BLaER1 (cell line): ENCODE measurements around the gene PCDHB12.
A peak's percentile ranks its signal among the peaks of the same experiment; 100 is the strongest.
"Not testable (repeated sequence)": the region's sequence is repeated elsewhere in the genome, so short reads cannot be mapped to it uniquely, and the experiment has no call there.

ENCODE experiments used
- H3K27ac ChIP-seq: shearing (Covaris generic); formaldehyde crosslinking; 2 replicates; pipeline ENCODE4 v1.8.1; 2022
- H3K27me3 ChIP-seq: shearing (Covaris generic); formaldehyde crosslinking; 2 replicates; pipeline ENCODE4 v1.8.1; 2022
- H3K36me3 ChIP-seq: shearing (Covaris generic); formaldehyde crosslinking; 2 replicates; pipeline ENCODE4 v1.8.1; 2022
- H3K4me1 ChIP-seq: shearing (Covaris generic); formaldehyde crosslinking; 2 replicates; pipeline ENCODE4 v1.8.1; 2022
- H3K4me2 ChIP-seq: shearing (Covaris generic); formaldehyde crosslinking; 2 replicates; pipeline ENCODE4 v1.8.1; 2022
- H3K4me3 ChIP-seq: shearing (Covaris generic); formaldehyde crosslinking; 2 replicates; pipeline ENCODE4 v1.8.1; 2022
- H3K9ac ChIP-seq: shearing (Covaris generic); formaldehyde crosslinking; 2 replicates; pipeline ENCODE4 v1.8.1; 2022
- H3K9me3 ChIP-seq: shearing (Covaris generic); formaldehyde crosslinking; 2 replicates; pipeline ENCODE4 v1.8.1; 2022
- H4K20me1 ChIP-seq: shearing (Covaris generic); formaldehyde crosslinking; 2 replicates; pipeline ENCODE4 v1.8.1; 2022
- Cebpa-rat ChIP-seq: shearing (Covaris generic); IDR thresholded peaks from 2 replicates; pipeline ENCODE4 v1.8.1; 2022

PCDHB12 gene

GRCh38 chr5:141186897-141187512 lies 21.5 kb upstream of the PCDHB12 start, which contains the start of gene PCDHB9:
TSS of gene PCDHB9 (plus strand) at chr5:141187161. CDS start at chr5:141187319, 158 bp downstream.
- Histone ChIP-seq H3K9me3 (peaks cover 55% of the 10 kb centered on the region), H3K4me3 (peak within 1 kb of the TSS; percentile 57), H3K9ac (no peak within 1 kb of the TSS), H3K4me1 (no peaks in the 10 kb centered on the region), H3K27ac (no peak within 1 kb of the TSS), H3K36me3 (no peaks in the 10 kb centered on the region), H3K4me2 (no peak within 1 kb of the TSS), H4K20me1 (no peaks in the 10 kb centered on the region), H3K27me3 (no peaks in the 10 kb centered on the region)
- TF ChIP-seq Cebpa-rat = no peak

- H3K4me2 ChIP-seq, H4K20me1 ChIP-seq, H3K27ac ChIP-seq, H3K9ac ChIP-seq, H3K27me3 ChIP-seq, H3K4me3 ChIP-seq, H3K36me3 ChIP-seq, H3K4me1 ChIP-seq: not testable (repeated sequence)
- H3K9me3 ChIP-seq = peaks cover 54% of the 10 kb centered on the region
Observed at GRCh38 chr5:141188682-141189081, 19.8 kb upstream of the PCDHB12 start.

- not testable (repeated sequence) for H3K4me2 ChIP-seq, H3K4me3 ChIP-seq, H3K36me3 ChIP-seq, H3K4me1 ChIP-seq, H4K20me1 ChIP-seq, H3K9ac ChIP-seq, H3K27ac ChIP-seq, H3K27me3 ChIP-seq
- peaks cover 52% of the 10 kb centered on the region for H3K9me3 ChIP-seq
Observed at GRCh38 chr5:141189131-141189530, 19.4 kb upstream of the PCDHB12 start.

- peaks cover 61% of the 10 kb centered on the region for H3K9me3 ChIP-seq
- no peak within 1 kb of the TSS for H3K27ac ChIP-seq
- no peak for TF ChIP-seq Cebpa-rat
- no peaks in the 10 kb centered on the region for H3K36me3 ChIP-seq
- H3K27me3 ChIP-seq = no peaks in the 10 kb centered on the region
- H3K9ac ChIP-seq = no peak within 1 kb of the TSS
- H4K20me1 ChIP-seq = no peaks in the 10 kb centered on the region
- no peaks in the 10 kb centered on the region for H3K4me1 ChIP-seq
- H3K4me3 ChIP-seq = no peak within 1 kb of the TSS
- no peak within 1 kb of the TSS for H3K4me2 ChIP-seq
Observed at GRCh38 chr5:141192110-141192725, 16.3 kb upstream of the PCDHB12 start, which contains the start of gene PCDHB10. TSS of gene PCDHB10 (plus strand) at chr5:141192353. CDS start at chr5:141192553, 200 bp downstream.

- H4K20me1 ChIP-seq, H3K27ac ChIP-seq, H3K9ac ChIP-seq, H3K36me3 ChIP-seq, H3K27me3 ChIP-seq, H3K4me2 ChIP-seq, H3K4me1 ChIP-seq, H3K4me3 ChIP-seq: not testable (repeated sequence)
- peaks cover 57% of the 10 kb centered on the region for H3K9me3 ChIP-seq
Observed at GRCh38 chr5:141194332-141194731, 14.2 kb upstream of the PCDHB12 start.

- H3K4me3 ChIP-seq = no peak overlapping the region
Observed at GRCh38 chr5:141196363-141196762, 12.2 kb upstream of the PCDHB12 start.

GRCh38 chr5:141199359-141200235 lies 8.9 kb upstream of the PCDHB12 start, which contains the start of gene PCDHB11:
TSS of gene PCDHB11 (plus strand) at chr5:141199627. CDS start at chr5:141199775, 148 bp downstream.
- no peaks in the 10 kb centered on the region for H3K4me1 ChIP-seq
- no peak within 1 kb of the TSS for H3K4me2 ChIP-seq
- H3K36me3 ChIP-seq = no peaks in the 10 kb centered on the region
- TF ChIP-seq Cebpa-rat = no peak
- H3K4me3 ChIP-seq = no peak within 1 kb of the TSS
- no peak within 1 kb of the TSS for H3K9ac ChIP-seq
- no peaks in the 10 kb centered on the region for H3K27me3 ChIP-seq
- H3K9me3 ChIP-seq = peaks cover 63% of the 10 kb centered on the region
- H4K20me1 ChIP-seq = no peaks in the 10 kb centered on the region
- H3K27ac ChIP-seq = no peak within 1 kb of the TSS

More at GRCh38 chr5:141196363-141196762, 12.2 kb upstream of the PCDHB12 start:
- no peak for TF ChIP-seq Cebpa-rat
- Histone ChIP-seq H3K36me3 (no peaks in the 10 kb centered on the region), H3K27me3 (no peaks in the 10 kb centered on the region), H3K4me2 (no peak overlapping the region), H3K9me3 (peaks cover 68% of the 10 kb centered on the region), H4K20me1 (no peaks in the 10 kb centered on the region), H3K4me1 (no peaks in the 10 kb centered on the region), H3K9ac (no peak overlapping the region), H3K27ac (no peak overlapping the region)

GRCh38 chr5:141201126-141201525 lies 7.4 kb upstream of the PCDHB12 start:
- H3K9me3 ChIP-seq = peaks cover 58% of the 10 kb centered on the region
- not testable (repeated sequence) for H3K27ac ChIP-seq, H3K4me3 ChIP-seq, H3K27me3 ChIP-seq, H4K20me1 ChIP-seq, H3K9ac ChIP-seq, H3K4me1 ChIP-seq, H3K4me2 ChIP-seq, H3K36me3 ChIP-seq

- H3K4me2 ChIP-seq, H3K27ac ChIP-seq, H3K27me3 ChIP-seq, H3K9ac ChIP-seq, H3K36me3 ChIP-seq, H3K4me3 ChIP-seq, H3K4me1 ChIP-seq, H4K20me1 ChIP-seq: not testable (repeated sequence)
- peaks cover 53% of the 10 kb centered on the region for H3K9me3 ChIP-seq
Observed at GRCh38 chr5:141201646-141202045, 6.9 kb upstream of the PCDHB12 start.

- not testable (repeated sequence) for H3K36me3 ChIP-seq, H3K4me3 ChIP-seq, H3K4me2 ChIP-seq, H3K9ac ChIP-seq, H3K27ac ChIP-seq, H4K20me1 ChIP-seq, H3K4me1 ChIP-seq, H3K27me3 ChIP-seq
- H3K9me3 ChIP-seq = peaks cover 35% of the 10 kb centered on the region
Observed at GRCh38 chr5:141210281-141210680, 1.8 kb downstream of the PCDHB12 start.

GRCh38 chr5:141210849-141211248 lies 2.3 kb downstream of the PCDHB12 start:
- peaks cover 39% of the 10 kb centered on the region for H3K9me3 ChIP-seq
- H4K20me1 ChIP-seq, H3K4me2 ChIP-seq, H3K27me3 ChIP-seq, H3K36me3 ChIP-seq, H3K27ac ChIP-seq, H3K9ac ChIP-seq, H3K4me1 ChIP-seq, H3K4me3 ChIP-seq: not testable (repeated sequence)

GRCh38 chr5:141213656-141214339 lies 5.3 kb downstream of the PCDHB12 start, which contains the start of gene PCDHB13:
TSS of gene PCDHB13 (plus strand) at chr5:141213919. CDS start at chr5:141214124, 205 bp downstream.
- not testable (repeated sequence) for H3K36me3 ChIP-seq, H3K27ac ChIP-seq, H4K20me1 ChIP-seq, H3K4me1 ChIP-seq, H3K27me3 ChIP-seq, H3K4me2 ChIP-seq, H3K9ac ChIP-seq, H3K4me3 ChIP-seq
- peaks cover 46% of the 10 kb centered on the region for H3K9me3 ChIP-seq

GRCh38 chr5:141214583-141214982 lies 6.1 kb downstream of the PCDHB12 start:
- H3K4me3 ChIP-seq, H3K27me3 ChIP-seq, H3K4me2 ChIP-seq, H3K27ac ChIP-seq, H3K36me3 ChIP-seq, H3K4me1 ChIP-seq, H3K9ac ChIP-seq, H4K20me1 ChIP-seq: not testable (repeated sequence)
- H3K9me3 ChIP-seq = peaks cover 43% of the 10 kb centered on the region
